Sigmoid colon (tissue), 3 donors: ENCODE measurements around the gene HID1.

Experiments used
- POLR2A ChIP-seq, 2 donors: fragments of 450-650 bp; IDR thresholded peaks; one replicate each; pipeline ENCODE4 v1.6.1; 2016; ENCODE audit warnings: antibody characterized with exemption in 2 of 2, mild to moderate bottlenecking in 2 of 2, moderate library complexity in 2 of 2
- TF ChIP-seq, protein P1 (sequence below), 4 experiments: fragments of 450-650 bp in 3 of 4; fragments of 200-600 bp in 1 of 4; IDR thresholded peaks; one replicate each; pipeline ENCODE4 v1.5.1; 2016 to 2019; ENCODE audit warnings: antibody characterized with exemption in 4 of 4, mild to moderate bottlenecking in 3 of 4, moderate library complexity in 2 of 4

- TF ChIP-seq, protein P1, sequence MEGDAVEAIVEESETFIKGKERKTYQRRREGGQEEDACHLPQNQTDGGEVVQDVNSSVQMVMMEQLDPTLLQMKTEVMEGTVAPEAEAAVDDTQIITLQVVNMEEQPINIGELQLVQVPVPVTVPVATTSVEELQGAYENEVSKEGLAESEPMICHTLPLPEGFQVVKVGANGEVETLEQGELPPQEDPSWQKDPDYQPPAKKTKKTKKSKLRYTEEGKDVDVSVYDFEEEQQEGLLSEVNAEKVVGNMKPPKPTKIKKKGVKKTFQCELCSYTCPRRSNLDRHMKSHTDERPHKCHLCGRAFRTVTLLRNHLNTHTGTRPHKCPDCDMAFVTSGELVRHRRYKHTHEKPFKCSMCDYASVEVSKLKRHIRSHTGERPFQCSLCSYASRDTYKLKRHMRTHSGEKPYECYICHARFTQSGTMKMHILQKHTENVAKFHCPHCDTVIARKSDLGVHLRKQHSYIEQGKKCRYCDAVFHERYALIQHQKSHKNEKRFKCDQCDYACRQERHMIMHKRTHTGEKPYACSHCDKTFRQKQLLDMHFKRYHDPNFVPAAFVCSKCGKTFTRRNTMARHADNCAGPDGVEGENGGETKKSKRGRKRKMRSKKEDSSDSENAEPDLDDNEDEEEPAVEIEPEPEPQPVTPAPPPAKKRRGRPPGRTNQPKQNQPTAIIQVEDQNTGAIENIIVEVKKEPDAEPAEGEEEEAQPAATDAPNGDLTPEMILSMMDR (IDR thresholded peaks at IDR 0.05): no peak
- no peak for TF ChIP-seq POLR2A (IDR thresholded peaks at IDR 0.05)
These were observed 50.8 kb downstream of the HID1 start for GRCh38 chr17:74921769-74922168.
